Measurements from ENCODE around the gene CDH11. TPM values are rescaled to one million over a fixed set of nuclear protein-coding genes. Genes with fewer than 3 reads are reported as not detected.

The CDH11 gene
- total RNA-seq, 4 donors from 2014 or later = 28.2 to 74.1 (median 53.2) TPM

GRCh38 chr16:64919141-64919540, 202.7 kb downstream of the CDH11 start:
- ATAC-seq (ENCODE audit: low FRiP score) (no peak), DNase-seq (ENCODE audit: low spot score) (no peak)
- TF ChIP-seq, protein P1, sequence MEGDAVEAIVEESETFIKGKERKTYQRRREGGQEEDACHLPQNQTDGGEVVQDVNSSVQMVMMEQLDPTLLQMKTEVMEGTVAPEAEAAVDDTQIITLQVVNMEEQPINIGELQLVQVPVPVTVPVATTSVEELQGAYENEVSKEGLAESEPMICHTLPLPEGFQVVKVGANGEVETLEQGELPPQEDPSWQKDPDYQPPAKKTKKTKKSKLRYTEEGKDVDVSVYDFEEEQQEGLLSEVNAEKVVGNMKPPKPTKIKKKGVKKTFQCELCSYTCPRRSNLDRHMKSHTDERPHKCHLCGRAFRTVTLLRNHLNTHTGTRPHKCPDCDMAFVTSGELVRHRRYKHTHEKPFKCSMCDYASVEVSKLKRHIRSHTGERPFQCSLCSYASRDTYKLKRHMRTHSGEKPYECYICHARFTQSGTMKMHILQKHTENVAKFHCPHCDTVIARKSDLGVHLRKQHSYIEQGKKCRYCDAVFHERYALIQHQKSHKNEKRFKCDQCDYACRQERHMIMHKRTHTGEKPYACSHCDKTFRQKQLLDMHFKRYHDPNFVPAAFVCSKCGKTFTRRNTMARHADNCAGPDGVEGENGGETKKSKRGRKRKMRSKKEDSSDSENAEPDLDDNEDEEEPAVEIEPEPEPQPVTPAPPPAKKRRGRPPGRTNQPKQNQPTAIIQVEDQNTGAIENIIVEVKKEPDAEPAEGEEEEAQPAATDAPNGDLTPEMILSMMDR (IDR thresholded peaks at IDR 0.05) = no peak

GRCh38 chr16:64916051-64916450, 205.8 kb downstream of the CDH11 start:
- TF ChIP-seq, protein P1 (IDR thresholded peaks at IDR 0.05) = no peak
- ATAC-seq (ENCODE audit: low FRiP score) (no peak), DNase-seq (ENCODE audit: low spot score) (no peak)

GRCh38 chr16:64910356-64910755, 211.5 kb downstream of the CDH11 start:
- ATAC-seq (ENCODE audit: low FRiP score) (peak; percentile 37), DNase-seq (ENCODE audit: low spot score) (no peak)
- TF ChIP-seq, protein P1 (IDR thresholded peaks at IDR 0.05) = no peak

DNA sequence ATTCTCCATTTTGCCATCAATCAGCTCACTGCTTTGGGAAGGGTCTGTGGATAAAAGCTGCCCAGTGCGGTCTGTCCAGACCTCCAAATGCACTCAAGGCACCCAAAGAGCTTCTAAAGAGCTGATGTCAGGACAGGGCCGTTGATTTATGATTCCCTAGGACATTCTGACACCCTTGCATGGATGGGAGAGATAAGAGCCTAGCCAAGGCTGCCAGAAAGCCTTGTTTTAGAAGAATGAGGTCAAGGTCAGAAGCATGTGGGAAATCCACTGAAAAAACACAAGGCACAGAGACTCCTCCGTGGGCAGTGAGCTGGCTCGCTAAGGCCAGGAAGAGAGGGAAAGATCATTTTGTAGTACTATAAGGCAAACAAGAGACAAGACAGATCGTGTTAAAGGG, 214.0 kb downstream of the CDH11 start:
- no peak for ATAC-seq (ENCODE audit: low FRiP score)
- DNase-seq (ENCODE audit: low spot score) = no peak
- TF ChIP-seq, protein P1 (IDR thresholded peaks at IDR 0.05) = no peak

DNA sequence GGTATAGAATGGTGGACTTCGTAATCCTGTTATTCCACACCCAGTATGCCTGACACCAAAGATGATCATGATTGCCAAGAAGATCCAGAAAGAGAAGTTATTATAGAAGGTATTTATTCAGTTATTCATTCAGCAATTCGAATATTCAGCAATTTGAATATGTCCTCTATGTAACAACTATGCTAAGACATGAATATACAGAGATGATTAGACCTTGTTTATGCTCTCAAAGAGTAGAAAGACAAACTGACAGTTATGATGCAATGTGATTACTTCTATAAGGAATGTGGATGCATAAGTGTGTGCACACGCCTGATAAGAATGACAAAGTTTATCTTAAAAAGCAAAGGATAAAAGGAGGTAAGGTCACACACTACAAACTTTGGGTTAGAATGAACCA, 218.1 kb downstream of the CDH11 start:
- DNase-seq (ENCODE audit: low spot score) (no peak), ATAC-seq (ENCODE audit: low FRiP score) (no peak)
- TF ChIP-seq, protein P1 (IDR thresholded peaks at IDR 0.05) = no peak

- ATAC-seq (ENCODE audit: low FRiP score) (no peak), DNase-seq (ENCODE audit: low spot score) (no peak)
Observed at GRCh38 chr16:64900517-64900916, 221.3 kb downstream of the CDH11 start.

GRCh38 chr16:64900019-64900418, 221.8 kb downstream of the CDH11 start:
- ATAC-seq (ENCODE audit: low FRiP score) (no peak), DNase-seq (ENCODE audit: low spot score) (no peak)
- TF ChIP-seq, protein P1 (IDR thresholded peaks at IDR 0.05) = no peak

More at GRCh38 chr16:64900517-64900916, 221.3 kb downstream of the CDH11 start:
- TF ChIP-seq, protein P1 (IDR thresholded peaks at IDR 0.05) = no peak
